ENCODE data around the gene VSIG10L2. TPM values are rescaled to one million over a fixed set of nuclear protein-coding genes. Genes with fewer than 3 reads are reported as not detected.
"Not testable (repeated sequence)": the region's sequence is repeated elsewhere in the genome, so short reads cannot be mapped to it uniquely, and the experiment has no call there.

The VSIG10L2 gene
- total and polyA plus RNA-seq, 7 donors: 0.68 TPM; not detected in 6

GRCh38 chr11:125978778-125979407 lies 33.0 kb downstream of the VSIG10L2 start:
- no peak for DNase-seq
- TF ChIP-seq EP300 (IDR thresholded peaks at IDR 0.05): no peak
- no peak for TF ChIP-seq POLR2AphosphoS5 (IDR thresholded peaks at IDR 0.05)
- no peak for TF ChIP-seq POLR2A (IDR thresholded peaks at IDR 0.05)
- TF ChIP-seq, protein P1, sequence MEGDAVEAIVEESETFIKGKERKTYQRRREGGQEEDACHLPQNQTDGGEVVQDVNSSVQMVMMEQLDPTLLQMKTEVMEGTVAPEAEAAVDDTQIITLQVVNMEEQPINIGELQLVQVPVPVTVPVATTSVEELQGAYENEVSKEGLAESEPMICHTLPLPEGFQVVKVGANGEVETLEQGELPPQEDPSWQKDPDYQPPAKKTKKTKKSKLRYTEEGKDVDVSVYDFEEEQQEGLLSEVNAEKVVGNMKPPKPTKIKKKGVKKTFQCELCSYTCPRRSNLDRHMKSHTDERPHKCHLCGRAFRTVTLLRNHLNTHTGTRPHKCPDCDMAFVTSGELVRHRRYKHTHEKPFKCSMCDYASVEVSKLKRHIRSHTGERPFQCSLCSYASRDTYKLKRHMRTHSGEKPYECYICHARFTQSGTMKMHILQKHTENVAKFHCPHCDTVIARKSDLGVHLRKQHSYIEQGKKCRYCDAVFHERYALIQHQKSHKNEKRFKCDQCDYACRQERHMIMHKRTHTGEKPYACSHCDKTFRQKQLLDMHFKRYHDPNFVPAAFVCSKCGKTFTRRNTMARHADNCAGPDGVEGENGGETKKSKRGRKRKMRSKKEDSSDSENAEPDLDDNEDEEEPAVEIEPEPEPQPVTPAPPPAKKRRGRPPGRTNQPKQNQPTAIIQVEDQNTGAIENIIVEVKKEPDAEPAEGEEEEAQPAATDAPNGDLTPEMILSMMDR (IDR thresholded peaks at IDR 0.05): no peak
- H3K4me3 ChIP-seq: no peak overlapping the region
- no peaks in the 10 kb centered on the region for H3K9me3 ChIP-seq
- no peak overlapping the region for H3K27ac ChIP-seq
- H3K4me1 ChIP-seq: peaks cover 0 to 6% (median 0%) of the 10 kb centered on the region in 4 donors
- 81 to 82% methylated on average over 3 of the region's 3 CpGs for WGBS, 2 donors
- intact Hi-C loops (cut with DNase I): no loop called here
- H3K27me3 ChIP-seq: no peaks in the 10 kb centered on the region
- H3K36me3 ChIP-seq: peaks cover 0 to 74% (median 6%) of the 10 kb centered on the region in 4 donors

DNA sequence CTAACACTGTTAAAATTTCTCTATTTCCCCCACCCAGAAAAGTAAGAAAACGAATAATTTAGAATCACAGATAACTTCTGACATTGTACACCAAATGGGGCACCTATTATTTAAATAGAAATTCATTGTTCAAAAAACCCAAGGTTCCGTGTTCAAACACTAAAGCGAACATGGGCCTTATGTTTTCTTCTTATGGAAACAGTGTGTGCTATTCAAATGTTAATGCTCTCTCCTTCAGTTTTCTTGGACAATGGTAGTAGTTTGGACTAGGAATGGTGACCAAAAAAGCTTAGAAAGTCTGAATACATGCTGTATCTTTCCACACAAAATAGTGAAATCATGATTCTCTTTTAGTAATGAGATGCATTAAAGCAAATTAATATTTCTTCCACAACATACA lies 33.7 kb downstream of the VSIG10L2 start:
- H3K4me1 ChIP-seq: peaks cover 0 to 6% (median 0%) of the 10 kb centered on the region in 4 donors
- 87 to 90% methylated on average over 3 of the region's 3 CpGs for WGBS, 2 donors

DNA sequence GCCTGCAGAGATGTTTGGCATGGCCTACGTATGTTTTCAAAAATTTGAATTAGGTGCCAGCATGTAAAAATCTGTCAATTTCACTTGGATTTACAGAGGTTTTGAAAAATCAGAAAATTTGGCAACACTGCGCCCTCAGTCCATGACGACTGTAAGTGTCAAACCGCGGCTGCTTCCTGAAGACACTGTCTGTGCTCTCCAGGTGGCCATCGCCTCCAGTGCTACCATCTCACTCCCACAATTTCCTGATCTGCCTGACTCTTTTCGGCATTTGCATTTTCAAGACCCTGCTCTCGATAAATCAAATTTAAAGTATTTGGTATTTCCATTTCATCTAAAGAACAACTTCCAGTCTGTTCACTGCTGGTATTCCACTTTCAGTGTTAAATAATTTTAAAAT lies 34.6 kb downstream of the VSIG10L2 start:
- DNase-seq: no peak
- intact Hi-C loops (cut with DNase I): no loop called here
- no peaks in the 10 kb centered on the region for H3K9me3 ChIP-seq
- H3K4me3 ChIP-seq: no peak overlapping the region
- H3K27ac ChIP-seq: no peak overlapping the region
- peaks cover 0 to 78% (median 6%) of the 10 kb centered on the region in 4 donors for H3K36me3 ChIP-seq
- H3K27me3 ChIP-seq: no peaks in the 10 kb centered on the region
- TF ChIP-seq POLR2AphosphoS5 (IDR thresholded peaks at IDR 0.05) (no peak), POLR2A (IDR thresholded peaks at IDR 0.05) (no peak), EP300 (IDR thresholded peaks at IDR 0.05) (no peak)
- TF ChIP-seq, protein P1 (IDR thresholded peaks at IDR 0.05): no peak
- 87 to 95% methylated on average over 8 of the region's 8 CpGs for WGBS, 2 donors
- peaks cover 0 to 6% (median 0%) of the 10 kb centered on the region in 4 donors for H3K4me1 ChIP-seq

More for the DNA sequence above, 33.7 kb downstream of the VSIG10L2 start:
- DNase-seq: no peak
- H3K9me3 ChIP-seq: no peaks in the 10 kb centered on the region
- H3K4me3 ChIP-seq: no peak overlapping the region
- intact Hi-C loops (cut with DNase I): no loop called here
- H3K27me3 ChIP-seq: no peaks in the 10 kb centered on the region
- no peak for TF ChIP-seq POLR2A (IDR thresholded peaks at IDR 0.05)
- no peak for TF ChIP-seq EP300 (IDR thresholded peaks at IDR 0.05)
- peaks cover 0 to 78% (median 6%) of the 10 kb centered on the region in 4 donors for H3K36me3 ChIP-seq
- H3K27ac ChIP-seq: no peak overlapping the region

GRCh38 chr11:125982348-125982730 lies 36.5 kb downstream of the VSIG10L2 start:
- no peak for DNase-seq
- intact Hi-C loops (cut with DNase I): no loop called here
- 92 to 94% methylated on average over 3 of the region's 3 CpGs for WGBS, 2 donors
- H3K27ac ChIP-seq: no peak overlapping the region
- peaks cover 0 to 6% (median 2%) of the 10 kb centered on the region in 4 donors for H3K4me1 ChIP-seq
- no peaks in the 10 kb centered on the region for H3K9me3 ChIP-seq
- no peak overlapping the region for H3K4me3 ChIP-seq
- H3K27me3 ChIP-seq: no peaks in the 10 kb centered on the region
- H3K36me3 ChIP-seq: peaks cover 0 to 75% (median 6%) of the 10 kb centered on the region in 4 donors
- TF ChIP-seq POLR2AphosphoS5 (IDR thresholded peaks at IDR 0.05): no peak
- TF ChIP-seq, protein P1 (IDR thresholded peaks at IDR 0.05): no peak
- no peak for TF ChIP-seq POLR2A (IDR thresholded peaks at IDR 0.05)
- TF ChIP-seq EP300 (IDR thresholded peaks at IDR 0.05): no peak

DNA sequence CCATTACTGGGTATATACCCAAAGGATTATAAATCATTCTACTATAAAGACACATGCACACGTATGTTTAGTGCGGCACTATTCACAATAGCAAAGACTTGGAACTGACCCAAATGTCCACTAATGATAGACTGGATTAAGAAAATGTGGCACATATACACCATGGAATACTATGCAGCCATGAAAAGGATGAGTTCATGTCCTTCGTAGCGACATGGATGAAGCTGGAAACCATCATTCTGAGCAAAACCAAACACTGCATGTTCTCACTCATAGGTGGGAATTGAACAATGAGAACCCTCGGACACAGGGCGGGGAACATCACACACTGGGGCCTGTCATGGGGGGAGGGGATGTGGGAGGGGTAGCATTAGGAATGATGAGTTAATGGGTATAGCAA lies 40.1 kb downstream of the VSIG10L2 start:
- Histone ChIP-seq H3K4me1 (peaks cover 0 to 18% (median 5%) of the 10 kb centered on the region in 4 donors), H3K36me3 (peaks cover 4 to 73% (median 8%) of the 10 kb centered on the region in 4 donors)
- H3K4me3 ChIP-seq; H3K27me3 ChIP-seq; intact Hi-C loops (cut with DNase I); H3K27ac ChIP-seq; H3K9me3 ChIP-seq; DNase-seq: not testable (repeated sequence)
- 98% methylated on average over 6 of the region's 6 CpGs for WGBS, 2 donors
